SU-DHL-6 (cell line): ENCODE results near the gene FBXW11.

Experiments
- H2AFZ ChIP-seq: fragments of 200-600 bp; sonication (generic); 2 replicates; pipeline ENCODE4 v1.6.1; 2014; ENCODE audit warnings: low read depth, mild to moderate bottlenecking, moderate library complexity, mixed read lengths, antibody characterized with exemption, low read length; ENCODE audit not compliant: severe bottlenecking
- H3F3A ChIP-seq: fragments of 200-600 bp; shearing (Covaris generic); 2 replicates; pipeline ENCODE4 v1.6.0; 2016; ENCODE audit warnings: antibody characterized with exemption, mild to moderate bottlenecking; ENCODE audit not compliant: insufficient read depth
- H3K27ac ChIP-seq: fragments of 200-600 bp; sonication (generic); 2 replicates; pipeline ENCODE4 v1.5.1; 2016; ENCODE audit warnings: low read depth, mild to moderate bottlenecking, low read length, moderate library complexity, mixed read lengths
- H3K27me3 ChIP-seq: fragments of 200-600 bp; sonication (generic), shearing (Covaris generic); 2 replicates; pipeline ENCODE4 v1.6.0; 2014; ENCODE audit warnings: mild to moderate bottlenecking, low read length
- H3K36me3 ChIP-seq: fragments of 200-600 bp; sonication (generic); 2 replicates; pipeline ENCODE4 v1.6.1; 2014; ENCODE audit warnings: mild to moderate bottlenecking, low read length, mixed read lengths
- H3K4me2 ChIP-seq: fragments of 300-600, 200-600 bp; shearing (Covaris generic), sonication (generic); 2 replicates; pipeline ENCODE4 v1.6.0; 2014; ENCODE audit warnings: low read length, low read depth, mild to moderate bottlenecking; ENCODE audit not compliant: poor library complexity, severe bottlenecking
- H3K4me3 ChIP-seq: fragments of 200-600 bp; sonication (generic); 2 replicates; pipeline ENCODE4 v1.5.1; 2014; ENCODE audit warnings: antibody characterized with exemption, low read length, mild to moderate bottlenecking, mixed read lengths; ENCODE audit not compliant: insufficient read depth, poor library complexity, severe bottlenecking
- H3K79me2 ChIP-seq: fragments of 200-600 bp; sonication (generic); 2 replicates; pipeline ENCODE4 v1.6.1; 2014; ENCODE audit warnings: mild to moderate bottlenecking, low read length, moderate library complexity; ENCODE audit not compliant: insufficient read depth
- H3K9ac ChIP-seq: fragments of 200-600 bp; sonication (generic); 2 replicates; pipeline ENCODE4 v1.7.0; 2014; ENCODE audit warnings: mild to moderate bottlenecking, low read length
- H3K9me2 ChIP-seq: fragments of 200-600 bp; sonication (generic); replicated peaks from 2 replicates; pipeline ENCODE4 v1.6.1; 2014; ENCODE audit warnings: low read length; ENCODE audit not compliant: insufficient read depth
- H3K9me3 ChIP-seq: fragments of 200-600 bp; sonication (generic); 2 replicates; pipeline ENCODE4 v1.6.1; 2014; ENCODE audit warnings: low read length, mixed read lengths; ENCODE audit not compliant: insufficient read depth
- H4K20me1 ChIP-seq: fragments of 200-600 bp; sonication (generic); 2 replicates; pipeline ENCODE4 v1.6.1; 2014; ENCODE audit warnings: low read depth, mild to moderate bottlenecking, antibody characterized with exemption, low read length, moderate library complexity, mixed read lengths
- EZH2phosphoT487 ChIP-seq: fragments of 200-600 bp; sonication (generic), shearing (Covaris generic); conservative IDR thresholded peaks from 2 replicates; pipeline ENCODE4 v1.6.1; 2018; ENCODE audit warnings: mild to moderate bottlenecking, antibody characterized with exemption, low read length, moderate library complexity, mixed read lengths
- TF ChIP-seq, protein P1 (sequence below): fragments of 200-600 bp; sonication (generic); IDR thresholded peaks from one replicate; pipeline ENCODE4 v1.5.1; 2017; ENCODE audit warnings: antibody characterized with exemption, mild to moderate bottlenecking, low read length, moderate library complexity; ENCODE audit not compliant: insufficient read depth, poor library complexity, severe bottlenecking

Gene FBXW11

DNA sequence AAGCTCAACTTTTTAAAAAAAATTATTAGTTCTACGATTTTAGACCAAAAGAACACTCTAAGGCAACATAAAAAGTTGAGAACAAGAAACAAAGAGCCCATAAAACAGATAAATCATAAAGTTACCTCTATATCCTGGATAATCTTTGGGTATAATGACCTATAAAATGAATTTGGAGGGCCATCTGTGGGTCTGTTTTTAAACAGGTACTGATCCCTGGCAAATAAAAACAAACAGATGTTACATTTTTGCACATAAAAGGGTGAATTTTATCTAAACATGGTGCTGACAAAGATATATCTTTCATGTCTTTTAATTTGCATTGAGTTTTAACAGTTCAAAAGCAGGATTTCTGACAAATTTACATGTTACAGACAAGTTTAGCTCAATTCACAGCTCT, 107.6 kb downstream of the FBXW11 start:
- H3K79me2 ChIP-seq: peaks cover 15% of the 10 kb centered on the region; the same call in 1 of the 2 replicates
- H4K20me1 ChIP-seq: no peaks in the 10 kb centered on the region; the same call in 1 of the 2 replicates
- no peak overlapping the region for H2AFZ ChIP-seq
- no peak overlapping the region for H3K4me2 ChIP-seq
- no peak overlapping the region for H3K4me3 ChIP-seq
- no peaks in the 10 kb centered on the region for H3F3A ChIP-seq
- H3K9me2 ChIP-seq: no peaks in the 10 kb centered on the region
- TF ChIP-seq EZH2phosphoT487: no peak
- TF ChIP-seq, protein P1, sequence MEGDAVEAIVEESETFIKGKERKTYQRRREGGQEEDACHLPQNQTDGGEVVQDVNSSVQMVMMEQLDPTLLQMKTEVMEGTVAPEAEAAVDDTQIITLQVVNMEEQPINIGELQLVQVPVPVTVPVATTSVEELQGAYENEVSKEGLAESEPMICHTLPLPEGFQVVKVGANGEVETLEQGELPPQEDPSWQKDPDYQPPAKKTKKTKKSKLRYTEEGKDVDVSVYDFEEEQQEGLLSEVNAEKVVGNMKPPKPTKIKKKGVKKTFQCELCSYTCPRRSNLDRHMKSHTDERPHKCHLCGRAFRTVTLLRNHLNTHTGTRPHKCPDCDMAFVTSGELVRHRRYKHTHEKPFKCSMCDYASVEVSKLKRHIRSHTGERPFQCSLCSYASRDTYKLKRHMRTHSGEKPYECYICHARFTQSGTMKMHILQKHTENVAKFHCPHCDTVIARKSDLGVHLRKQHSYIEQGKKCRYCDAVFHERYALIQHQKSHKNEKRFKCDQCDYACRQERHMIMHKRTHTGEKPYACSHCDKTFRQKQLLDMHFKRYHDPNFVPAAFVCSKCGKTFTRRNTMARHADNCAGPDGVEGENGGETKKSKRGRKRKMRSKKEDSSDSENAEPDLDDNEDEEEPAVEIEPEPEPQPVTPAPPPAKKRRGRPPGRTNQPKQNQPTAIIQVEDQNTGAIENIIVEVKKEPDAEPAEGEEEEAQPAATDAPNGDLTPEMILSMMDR: no peak
- no peaks in the 10 kb centered on the region for H3K27me3 ChIP-seq
- H3K36me3 ChIP-seq: no peaks in the 10 kb centered on the region
- no peak overlapping the region for H3K27ac ChIP-seq
- no peak overlapping the region for H3K9ac ChIP-seq
- no peaks in the 10 kb centered on the region for H3K9me3 ChIP-seq

DNA sequence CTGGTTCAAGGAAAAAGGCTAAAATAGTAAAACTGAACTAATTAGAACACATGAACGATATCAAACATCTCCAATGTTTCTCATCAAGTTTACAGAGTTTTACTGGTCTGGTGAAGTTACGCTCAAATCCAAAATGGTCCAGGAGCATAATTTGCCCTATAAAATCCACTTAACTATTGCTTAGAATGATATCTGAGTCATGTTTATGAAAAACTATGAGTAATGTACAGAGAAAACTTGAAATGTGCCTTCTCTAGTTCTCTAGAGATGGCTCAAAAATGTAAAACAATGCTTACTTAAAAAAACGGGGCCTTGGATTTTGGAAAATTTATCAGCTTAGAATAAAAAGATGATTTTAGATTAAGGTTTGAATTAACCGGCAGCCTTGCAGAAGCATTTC, 108.1 kb downstream of the FBXW11 start:
- no peak overlapping the region for H3K4me2 ChIP-seq
- H3K4me3 ChIP-seq: no peak overlapping the region
- H4K20me1 ChIP-seq: no peaks in the 10 kb centered on the region; the same call in 1 of the 2 replicates
- H3K9me3 ChIP-seq: no peaks in the 10 kb centered on the region
- no peaks in the 10 kb centered on the region for H3K9me2 ChIP-seq
- TF ChIP-seq, protein P1: no peak
- TF ChIP-seq EZH2phosphoT487: no peak
- H3K9ac ChIP-seq: no peak overlapping the region
- no peaks in the 10 kb centered on the region for H3F3A ChIP-seq
- H3K79me2 ChIP-seq: peaks cover 15% of the 10 kb centered on the region; the same call in 1 of the 2 replicates
- H3K27ac ChIP-seq: no peak overlapping the region
- H3K27me3 ChIP-seq: no peaks in the 10 kb centered on the region
- no peak overlapping the region for H2AFZ ChIP-seq
- no peaks in the 10 kb centered on the region for H3K36me3 ChIP-seq

DNA sequence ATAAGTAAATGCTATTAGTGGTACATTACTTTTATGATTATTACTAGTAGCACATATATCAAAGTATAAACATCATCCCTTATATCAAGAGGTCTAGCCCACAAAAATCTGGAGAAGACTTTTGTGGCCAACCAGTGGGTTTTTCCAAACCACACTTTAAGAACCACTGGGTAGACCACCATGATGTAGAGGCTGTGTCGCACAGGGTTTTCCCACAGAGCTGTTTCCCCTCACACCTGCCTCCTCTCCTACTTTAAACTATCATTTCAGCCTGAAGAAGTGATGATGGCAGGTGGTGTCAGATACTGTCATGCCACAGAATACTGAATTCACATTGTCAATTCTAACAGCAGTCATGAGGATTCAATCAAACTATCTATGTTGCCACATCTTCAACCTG, 109.2 kb downstream of the FBXW11 start:
- H3K9me3 ChIP-seq: no peaks in the 10 kb centered on the region
- no peaks in the 10 kb centered on the region for H3F3A ChIP-seq
- peaks cover 15% of the 10 kb centered on the region; the same call in 1 of the 2 replicates for H3K79me2 ChIP-seq
- H3K4me3 ChIP-seq: no peak overlapping the region
- no peak overlapping the region for H3K9ac ChIP-seq
- TF ChIP-seq, protein P1: no peak
- TF ChIP-seq EZH2phosphoT487: no peak
- H4K20me1 ChIP-seq: no peaks in the 10 kb centered on the region; the same call in 1 of the 2 replicates
- H3K9me2 ChIP-seq: no peaks in the 10 kb centered on the region
- H3K4me2 ChIP-seq: no peak overlapping the region
- H3K27ac ChIP-seq: no peak overlapping the region
- no peaks in the 10 kb centered on the region for H3K27me3 ChIP-seq
- no peak overlapping the region for H2AFZ ChIP-seq
- no peaks in the 10 kb centered on the region for H3K36me3 ChIP-seq
